RPMI7951 (cell line): ENCODE data around the gene BHLHA15. TPM values are rescaled to one million over a fixed set of nuclear protein-coding genes. Genes with fewer than 3 reads are reported as not detected.
A peak's percentile ranks its signal among the peaks of the same experiment; 100 is the strongest.

ENCODE experiments used
- DNase-seq: peaks from one replicate; pipeline ENCODE4 v3.0.0-alpha.2; 2012; ENCODE audit warnings: low read depth
- total RNA-seq: library from RNA; depleted of rRNA; stranded (reverse); fragments of >200 nt; shearing (Covaris generic); gene quantifications from 2 replicates; pipeline ENCODE4 v1.2.3, GENCODE V29; 2014

The BHLHA15 gene
- total RNA-seq, 1 experiment from 2014 or later: 0.36 TPM

DNA sequence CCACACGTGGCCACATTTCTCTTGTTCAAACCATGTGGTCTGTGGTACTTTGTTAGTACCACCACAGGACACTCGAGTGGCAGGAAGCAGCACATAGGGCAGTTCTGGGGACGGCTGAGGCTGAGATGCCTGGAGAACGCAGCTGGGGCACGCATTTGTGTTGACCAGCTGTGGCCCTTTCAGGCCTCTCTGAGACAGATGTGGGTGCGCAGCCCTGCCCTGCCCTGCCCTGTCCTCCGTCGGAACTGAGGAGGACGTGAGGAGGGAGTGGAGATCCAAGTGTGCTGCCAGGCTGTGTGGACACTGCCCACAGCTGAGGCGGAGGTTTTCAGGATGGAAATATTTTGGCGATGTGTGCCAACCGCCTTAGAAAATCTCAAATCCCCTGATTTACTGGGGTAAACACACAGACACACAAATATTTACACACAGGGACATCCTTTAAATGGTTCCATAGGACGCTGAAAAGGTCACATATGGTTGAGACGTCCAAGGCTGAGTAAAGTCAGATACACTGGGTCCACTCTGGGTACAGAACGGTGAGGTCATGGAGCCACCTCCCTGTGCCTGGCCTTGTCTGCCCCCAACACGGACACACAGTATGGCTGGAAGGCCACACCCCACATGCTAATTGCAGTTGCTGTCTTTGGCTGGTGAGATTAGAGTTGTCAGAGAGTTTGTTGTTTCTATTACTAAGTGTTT is 14.8 kb downstream of the BHLHA15 start:
- DNase-seq: no peak

DNA sequence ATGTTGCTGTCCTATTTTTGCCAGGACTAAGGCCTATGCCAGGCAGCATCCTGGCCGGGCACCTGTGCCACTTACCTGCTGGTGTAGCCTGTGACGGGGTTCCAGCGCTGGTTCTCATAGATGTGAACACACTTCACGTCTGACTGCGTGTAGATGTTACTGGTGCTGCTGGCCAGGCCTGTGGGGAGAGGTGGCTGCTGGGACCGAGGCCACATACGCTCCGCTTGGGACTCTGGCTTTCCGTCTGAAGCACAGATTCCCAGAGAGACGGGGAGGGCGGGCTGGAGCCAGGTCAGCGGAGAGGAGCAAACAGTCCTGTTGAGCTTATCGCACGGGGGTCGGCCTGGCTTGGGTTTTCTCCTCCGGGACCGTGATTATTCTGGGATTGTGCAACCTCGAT is 16.7 kb downstream of the BHLHA15 start:
- no peak for DNase-seq

DNA sequence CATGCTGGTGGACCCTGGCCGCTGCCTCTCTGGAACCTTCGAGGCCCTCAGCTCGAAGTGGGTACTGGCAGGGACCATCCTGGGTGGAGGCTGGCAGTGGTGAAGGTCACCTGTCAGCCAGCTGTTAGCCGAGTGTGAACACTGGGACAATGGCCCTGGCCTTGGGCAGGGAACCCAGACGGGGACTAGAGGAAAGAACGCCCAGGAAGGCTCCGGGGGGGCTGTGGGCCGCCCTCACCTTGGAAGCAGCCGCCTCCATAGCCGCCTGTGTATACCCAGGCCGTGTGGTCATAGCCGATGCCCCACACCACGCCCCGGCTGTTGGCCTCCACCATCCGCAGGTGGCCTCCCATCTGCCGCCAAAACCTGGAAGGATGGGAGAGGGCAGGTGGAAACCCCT is 17.6 kb downstream of the BHLHA15 start:
- DNase-seq: no peak

DNA sequence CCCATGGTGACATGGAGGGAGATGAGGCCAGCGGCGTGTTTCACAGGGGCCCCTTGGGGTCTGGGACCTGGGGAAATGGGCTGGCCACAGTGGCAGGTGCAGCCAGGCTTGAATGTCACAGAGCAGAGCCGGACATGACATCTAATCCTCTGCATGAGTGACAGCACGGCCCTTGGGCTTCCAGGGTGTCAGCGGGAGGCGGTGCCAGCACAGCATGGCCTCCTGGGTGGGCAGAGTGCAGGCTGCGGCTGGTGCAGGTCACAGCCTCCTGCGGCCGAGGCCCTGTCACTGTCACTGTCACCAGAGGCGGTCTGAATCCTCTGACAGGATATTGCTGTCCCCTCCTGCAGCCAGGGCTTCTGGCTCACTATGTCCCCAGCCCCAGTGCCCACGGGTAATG is 18.2 kb downstream of the BHLHA15 start:
- no peak for DNase-seq

DNA sequence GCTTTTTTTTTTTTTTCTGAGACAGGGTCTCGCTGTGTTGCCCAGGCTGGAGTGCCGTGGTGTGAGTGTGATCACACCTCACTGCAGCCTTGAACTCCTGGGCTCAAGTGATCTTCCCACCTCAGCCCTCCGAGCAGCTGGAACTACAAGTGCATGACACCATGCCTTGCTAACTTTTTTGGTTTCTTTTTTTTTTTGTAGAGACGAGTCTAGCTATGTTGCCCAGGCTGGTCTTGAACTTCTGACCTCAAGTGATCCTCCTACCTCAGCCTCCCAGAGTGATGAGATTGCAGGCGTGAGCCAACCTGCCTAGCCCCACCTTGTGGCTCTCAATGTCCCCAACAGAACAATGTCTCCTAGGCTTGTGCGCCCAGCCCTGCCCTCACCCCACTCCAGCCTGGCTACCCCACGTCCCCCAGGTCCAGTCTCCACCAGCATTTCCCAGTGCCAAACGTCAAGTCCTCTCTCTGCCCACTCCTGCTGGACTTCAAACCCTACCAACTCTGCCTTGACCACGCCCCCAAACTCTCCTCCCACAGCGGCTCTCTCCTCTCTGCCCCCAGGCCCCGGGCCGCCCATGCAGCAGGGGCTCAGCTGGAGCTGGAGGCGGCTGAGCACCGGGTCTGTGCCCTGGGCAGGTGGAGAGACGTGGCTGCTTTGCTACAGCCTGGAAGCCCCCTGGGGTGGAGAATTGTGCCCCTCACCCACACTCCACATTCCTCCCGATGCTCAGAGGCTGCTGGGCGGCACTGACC is 18.9 kb downstream of the BHLHA15 start:
- DNase-seq: no peak

DNA sequence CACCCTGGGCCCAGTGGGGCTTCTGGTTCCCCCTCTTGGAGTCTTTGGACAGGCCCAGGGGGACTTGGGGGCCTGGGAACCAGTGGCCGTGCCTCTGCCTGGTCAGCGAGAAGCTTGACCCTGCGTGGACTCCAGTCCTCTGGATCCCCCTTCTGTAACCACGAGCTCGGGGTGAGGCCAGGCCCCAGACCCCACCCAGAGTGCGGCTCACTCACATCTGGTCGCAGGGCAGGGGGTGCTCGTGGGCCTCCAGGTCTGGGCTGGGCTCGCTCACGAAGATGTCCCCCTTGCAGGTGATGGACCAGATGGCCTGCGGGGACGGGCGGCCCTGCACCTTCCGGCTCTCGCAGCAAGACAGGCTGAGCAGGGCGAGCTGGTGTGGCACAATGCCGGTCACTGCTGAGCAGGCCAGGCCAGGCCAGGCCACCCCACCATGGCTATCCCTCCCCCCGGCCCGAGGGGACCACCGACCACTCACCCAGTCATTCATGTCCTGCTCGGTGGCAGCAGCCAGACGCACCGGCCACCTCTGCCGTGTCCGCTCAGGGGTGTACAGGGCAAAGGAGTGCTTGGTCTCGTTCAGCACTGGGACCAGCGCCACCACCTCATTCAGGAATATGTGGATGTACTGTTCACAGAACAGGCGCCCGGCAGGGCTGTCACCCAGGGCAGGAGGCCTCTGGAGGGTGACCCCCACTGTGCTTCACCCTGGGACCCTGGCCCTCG is 19.7 kb downstream of the BHLHA15 start:
- DNase-seq: no peak

DNA sequence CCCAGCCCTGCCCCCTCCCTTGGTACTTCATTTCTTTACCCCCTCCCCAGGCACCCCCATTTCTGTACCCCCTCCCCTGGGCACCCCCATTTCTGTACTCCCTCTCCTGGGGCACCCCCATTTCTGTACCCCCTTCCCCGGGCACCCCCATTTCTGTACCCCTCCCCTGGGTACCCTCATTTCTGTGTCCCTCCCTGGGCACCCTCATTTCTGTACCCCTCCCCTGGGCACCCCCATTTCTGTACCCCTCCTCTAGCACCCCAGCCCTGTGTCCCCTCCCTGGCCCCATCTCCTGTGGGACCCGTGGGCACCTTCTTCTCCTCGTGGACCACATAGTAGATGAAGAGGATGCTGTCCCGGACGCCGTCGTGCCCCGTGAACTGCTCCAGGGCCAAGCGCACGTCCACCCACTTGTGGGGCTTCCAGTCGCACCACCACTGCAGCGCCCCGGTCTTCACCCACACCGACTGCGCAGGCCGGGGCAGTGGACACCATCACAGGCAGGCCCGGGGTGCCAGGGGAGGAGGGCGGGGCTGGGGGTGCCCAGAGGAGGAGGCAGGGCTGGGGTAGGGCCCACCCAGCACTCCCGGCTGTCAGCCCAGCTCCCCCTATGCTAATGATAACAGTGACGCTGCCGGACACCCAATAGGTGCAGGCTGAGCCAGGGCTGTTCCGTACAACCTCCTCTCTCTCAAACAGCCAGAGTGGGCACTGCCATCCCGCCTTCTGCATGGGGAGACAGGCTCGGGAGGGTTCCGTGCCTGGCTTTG is 20.4 kb downstream of the BHLHA15 start:
- DNase-seq: no peak

DNA sequence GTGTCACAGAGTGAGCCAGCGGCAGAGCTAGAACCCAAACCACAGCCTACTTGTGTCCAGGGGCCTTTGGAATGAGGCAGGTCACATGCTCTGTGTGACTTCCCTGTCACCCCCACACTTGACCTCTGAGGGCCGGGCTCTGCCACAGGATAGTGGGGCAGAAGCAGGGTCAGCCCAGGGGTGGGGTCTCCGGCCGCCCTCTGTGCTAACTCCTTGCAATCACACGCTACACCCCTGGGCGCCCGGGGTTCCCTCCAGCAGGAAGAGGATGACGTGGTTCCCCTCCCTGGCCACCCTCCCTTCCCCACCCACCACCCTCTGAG is 21.0 kb downstream of the BHLHA15 start:
- DNase-seq: no peak

DNA sequence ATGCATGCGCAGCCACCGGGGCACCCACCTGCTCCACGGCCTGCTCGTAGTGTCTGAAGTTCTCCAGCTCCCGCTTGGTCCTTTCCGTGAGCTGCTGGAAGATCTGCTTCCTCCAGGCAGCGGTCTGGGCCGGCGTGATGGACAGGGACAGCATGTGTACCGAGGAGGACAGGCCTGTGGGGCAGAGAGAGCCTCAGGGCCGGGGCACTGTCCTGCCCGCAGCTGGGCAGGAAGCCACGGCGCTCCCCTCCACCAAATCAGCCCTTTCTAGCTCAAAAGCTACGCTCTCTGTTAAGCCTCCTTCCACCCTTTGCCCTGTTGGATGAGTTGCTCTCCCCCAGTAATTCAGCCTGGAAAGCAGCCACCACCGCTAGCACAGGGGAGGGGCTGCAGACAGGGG is 21.6 kb downstream of the BHLHA15 start:
- no peak for DNase-seq

DNA sequence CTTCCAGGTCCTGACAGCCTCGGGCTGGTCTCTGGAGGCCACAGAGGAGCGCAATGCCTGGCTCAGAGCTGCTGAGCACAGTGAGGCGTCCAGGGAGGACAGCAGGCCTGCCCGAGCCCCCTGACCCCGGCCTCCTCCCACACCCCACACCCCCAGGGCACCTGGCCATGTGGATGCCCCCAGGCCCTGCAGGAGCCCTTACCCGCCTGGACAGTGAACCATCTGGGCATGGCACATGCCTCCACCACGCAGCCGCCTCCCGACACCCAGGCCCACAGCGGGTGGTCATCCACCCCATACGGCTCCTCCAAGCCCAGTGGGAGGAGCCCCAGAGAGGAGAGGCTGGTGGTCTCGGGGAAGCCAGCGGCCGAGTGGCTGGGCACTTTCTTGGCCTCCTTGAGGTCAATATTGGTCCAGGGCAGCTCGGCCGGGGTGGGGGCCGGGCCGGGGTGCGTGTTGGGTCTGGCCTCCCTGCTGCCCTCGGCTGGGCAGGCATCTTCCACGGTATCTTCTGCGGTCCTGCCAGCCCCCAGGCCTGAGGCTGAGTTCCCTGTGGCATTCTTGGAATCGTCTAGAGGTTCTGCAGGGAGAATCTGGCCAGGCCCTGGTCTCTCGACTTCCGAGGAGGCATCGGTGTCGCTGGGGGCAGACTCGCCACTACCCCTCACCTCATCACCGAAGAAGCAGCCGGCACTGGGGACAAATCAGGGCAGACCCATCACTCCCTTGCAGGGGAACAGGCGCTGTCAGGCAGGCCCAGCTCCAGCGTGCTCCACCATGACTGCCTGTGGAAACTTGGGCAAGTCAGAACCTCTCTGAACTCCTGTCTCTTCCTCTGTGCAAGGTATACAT is 22.2 kb downstream of the BHLHA15 start:
- DNase-seq: no peak

DNA sequence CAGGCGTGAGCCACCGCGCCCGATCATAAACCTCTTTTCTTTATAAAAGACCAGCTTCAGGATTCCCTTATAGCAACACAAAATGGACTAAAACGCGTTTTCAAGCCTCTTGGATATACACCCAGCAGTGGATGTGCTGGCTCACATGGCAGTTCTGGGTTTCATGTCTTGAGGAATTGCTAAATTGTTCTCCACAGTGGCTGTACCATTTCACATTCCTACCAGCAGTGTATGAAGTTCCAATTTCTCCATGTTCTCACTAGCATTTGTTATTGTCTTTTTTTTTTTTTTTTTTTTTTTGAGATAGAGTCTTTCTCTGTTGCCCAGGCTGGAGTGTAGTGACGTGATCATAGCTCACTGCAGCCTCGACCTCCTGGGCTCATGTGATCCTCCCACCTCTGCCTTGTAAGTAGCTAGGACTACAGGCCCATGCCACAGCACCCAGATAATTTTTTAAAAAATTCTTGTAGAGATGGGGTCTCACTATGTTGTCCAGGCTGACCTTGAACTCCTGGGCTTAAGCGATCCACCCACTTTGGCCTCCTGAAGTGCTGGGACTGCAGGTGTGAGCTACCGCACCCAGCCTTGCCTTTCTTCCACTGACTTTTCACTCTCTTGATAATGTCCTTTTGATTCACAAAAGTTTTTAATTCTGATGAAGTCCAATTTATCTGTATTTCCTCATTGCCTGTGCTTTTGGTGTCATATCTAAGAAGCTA is 23.3 kb downstream of the BHLHA15 start:
- no peak for DNase-seq

DNA sequence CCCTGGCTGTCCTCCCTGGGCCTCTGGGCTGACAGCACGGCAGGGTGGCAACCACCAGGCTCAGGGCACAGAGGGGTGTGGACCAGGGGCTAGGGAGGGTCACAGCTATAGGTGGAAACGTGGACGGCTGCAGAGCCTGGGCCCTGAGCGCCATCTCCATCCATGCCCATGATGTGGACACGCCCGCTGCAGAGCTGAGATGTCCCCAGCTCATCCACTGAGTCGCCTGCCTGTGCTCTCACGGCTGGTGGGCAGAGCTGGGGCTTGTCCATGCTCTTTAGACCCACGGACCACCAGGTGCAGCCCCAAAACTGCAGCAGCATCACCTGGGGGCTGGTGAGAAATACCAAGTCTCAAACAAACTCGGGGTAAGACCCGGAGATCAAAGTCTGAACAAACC is 24.7 kb downstream of the BHLHA15 start:
- no peak for DNase-seq

DNA sequence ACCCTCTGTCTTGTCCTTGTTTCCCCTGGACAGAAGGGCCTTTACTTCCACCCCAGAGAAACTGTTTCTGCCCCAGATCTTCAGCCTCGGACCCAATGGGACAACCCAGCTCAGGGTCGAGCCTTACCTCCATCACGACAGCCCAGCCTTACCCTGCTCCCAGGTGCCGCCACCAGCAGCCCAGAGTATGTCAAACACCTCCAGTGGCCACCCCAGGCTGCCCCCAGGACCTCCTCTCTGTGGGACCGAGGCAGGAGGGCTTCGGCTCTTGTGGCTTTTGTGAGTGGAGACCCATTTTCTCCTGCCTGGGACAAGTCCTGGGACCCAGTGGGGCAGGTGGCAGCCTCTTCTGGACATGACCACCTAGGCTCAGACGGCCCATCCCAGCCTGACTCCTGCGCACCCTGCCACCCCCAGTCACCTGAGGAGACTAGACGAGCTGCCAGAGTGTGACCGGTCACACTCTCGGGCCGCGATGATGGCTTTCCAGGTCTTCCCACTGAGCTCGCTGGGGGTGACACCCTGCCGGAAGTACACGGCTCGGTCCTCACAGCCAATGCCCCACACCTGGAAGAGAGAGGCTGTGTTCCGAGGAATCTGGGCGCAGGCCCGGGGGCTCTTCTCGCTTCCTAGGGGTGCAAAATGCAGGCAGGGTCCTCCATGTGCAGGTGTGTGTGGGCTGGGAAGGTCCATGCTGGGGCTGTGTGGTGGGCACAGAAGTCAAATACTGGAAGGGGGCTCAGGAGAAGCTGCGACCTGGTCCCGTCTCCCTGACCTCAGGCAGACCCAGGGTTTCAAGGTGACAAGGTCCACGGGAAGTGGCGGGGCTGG is 25.3 kb downstream of the BHLHA15 start:
- DNase-seq: no peak

DNA sequence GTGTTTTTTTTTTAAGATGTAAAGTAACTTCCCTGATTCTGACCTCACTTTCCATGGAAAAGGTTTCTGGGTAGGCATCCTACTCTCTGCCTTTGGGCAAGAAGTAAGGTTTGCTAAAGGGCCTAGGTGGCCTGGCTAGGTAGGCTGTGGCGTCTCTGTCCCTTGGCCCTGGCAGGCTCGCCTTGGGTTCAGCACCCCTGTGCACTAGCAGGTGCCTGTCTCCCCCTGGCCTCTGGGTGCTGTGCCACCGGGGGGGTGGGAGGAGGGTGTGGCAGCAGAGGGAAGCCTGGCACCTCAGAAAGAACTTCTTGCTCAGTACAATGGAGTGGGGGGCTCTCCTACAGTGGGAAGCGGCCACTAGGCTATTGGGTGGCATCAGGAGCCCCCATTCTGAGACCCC is 26.8 kb downstream of the BHLHA15 start:
- DNase-seq: no peak

DNA sequence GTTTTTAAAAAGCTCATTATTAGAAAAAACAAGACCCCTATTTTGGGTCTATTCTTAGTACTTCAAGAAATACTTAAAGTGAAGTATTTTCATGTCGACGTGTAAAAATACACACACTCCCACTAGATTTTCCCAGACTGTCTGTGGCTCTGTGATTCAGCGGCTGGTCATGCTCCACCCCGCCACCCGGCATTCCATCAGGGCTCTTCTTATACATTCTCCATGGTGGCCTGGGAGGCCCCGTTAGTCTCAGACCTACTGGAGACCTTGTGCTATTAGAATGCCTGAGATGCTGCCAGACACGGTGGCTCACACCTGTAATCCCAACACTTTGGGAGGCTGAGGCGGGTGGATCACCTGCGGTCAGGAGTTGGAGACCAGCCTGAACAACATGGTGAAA is 27.7 kb downstream of the BHLHA15 start:
- DNase-seq: no peak

DNA sequence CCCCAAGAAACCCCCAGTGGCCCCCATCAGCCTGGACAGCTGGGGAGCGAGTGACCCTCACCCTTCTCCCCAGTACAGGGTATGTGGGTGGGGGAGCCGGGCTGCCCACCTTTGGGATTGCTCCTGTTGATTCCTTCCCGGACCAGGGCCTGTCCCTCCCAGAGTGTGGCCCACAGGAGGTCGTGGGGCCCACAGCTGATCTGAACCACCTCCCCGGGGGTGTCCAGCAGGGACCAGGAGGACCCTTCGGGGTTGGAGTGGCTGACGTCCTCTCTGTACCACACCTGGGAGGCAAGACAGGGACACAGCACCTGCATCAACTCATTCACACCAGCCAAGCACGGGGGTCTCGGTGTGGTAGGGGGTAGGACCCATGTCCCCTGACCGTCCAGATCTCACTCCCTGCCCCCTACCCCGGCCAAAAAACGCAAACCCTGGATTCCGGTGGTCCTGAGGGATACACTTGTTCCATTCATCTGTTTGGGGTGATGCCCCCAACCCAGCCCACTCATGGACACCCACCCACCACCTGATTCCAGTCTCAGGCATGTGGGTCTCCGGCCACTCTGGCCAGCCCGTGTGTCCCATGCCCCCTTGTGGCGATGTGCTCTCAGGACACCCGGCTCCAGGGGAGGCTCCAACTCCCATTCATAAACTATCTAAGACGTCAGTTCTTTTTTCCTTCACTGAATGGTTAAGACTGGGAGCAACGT is 29.9 kb downstream of the BHLHA15 start:
- peak; percentile 11 for DNase-seq

DNA sequence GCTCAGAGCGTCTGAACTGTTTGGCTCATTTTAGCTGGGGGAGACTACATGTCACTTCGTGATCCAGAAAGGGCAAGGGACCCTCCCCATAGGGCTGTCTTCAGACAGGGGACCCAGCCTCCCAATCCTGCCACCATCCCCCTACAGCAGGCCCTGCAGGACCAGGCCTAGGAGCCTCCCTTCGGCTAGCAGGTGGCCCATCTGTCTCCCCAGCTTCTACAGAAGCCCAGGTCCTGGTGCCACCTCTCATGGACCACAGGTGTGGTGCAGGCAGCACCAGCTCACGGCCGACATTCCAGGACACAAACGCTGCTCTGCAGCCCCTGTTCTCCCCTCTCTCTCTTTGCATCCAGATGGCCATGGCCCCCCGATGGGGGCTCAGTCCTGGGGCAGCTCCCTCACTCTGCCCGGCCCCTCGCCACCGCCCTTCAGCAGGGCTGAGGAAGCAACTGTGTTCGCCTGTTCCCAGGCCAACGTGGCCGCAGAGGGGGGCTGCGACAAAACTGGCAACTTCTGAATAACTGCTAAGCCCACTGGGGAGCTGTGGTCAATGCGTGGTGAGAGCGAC is 30.5 kb downstream of the BHLHA15 start:
- DNase-seq: no peak

DNA sequence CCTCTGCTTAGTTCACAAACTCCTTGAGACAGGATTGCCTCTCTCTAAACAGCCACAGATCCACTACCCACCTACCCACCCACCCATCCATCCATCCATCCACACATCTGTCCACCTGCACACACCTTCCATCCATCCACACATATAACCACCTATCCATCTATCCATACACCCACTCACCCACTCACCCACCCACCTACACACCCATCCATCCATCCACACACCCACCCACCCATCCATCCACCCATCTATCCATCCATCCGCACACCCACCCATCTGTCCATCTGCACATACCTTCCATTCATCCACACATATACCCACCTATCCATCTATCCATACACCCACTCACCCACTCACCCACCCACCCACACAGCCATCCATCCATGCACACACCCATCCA is 31.1 kb downstream of the BHLHA15 start:
- DNase-seq: no peak

DNA sequence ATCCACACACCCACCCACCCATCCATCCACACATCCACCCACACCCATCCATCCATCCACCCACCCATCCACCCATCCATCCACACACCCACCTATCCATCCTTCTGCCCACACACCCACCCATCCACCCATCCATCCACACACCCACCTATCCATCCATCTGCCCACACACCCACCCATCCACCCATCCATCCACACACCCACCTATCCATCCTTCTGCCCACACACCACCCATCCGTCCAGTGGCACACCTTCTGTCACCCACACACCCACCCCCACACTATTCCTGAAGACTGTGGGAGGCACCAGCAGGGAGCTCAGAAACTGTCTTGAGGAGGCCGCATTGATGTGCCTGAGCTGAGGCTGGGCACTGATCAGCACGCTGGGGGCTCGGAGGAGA is 31.7 kb downstream of the BHLHA15 start:
- DNase-seq: no peak
